Measurements from ENCODE around the gene VSTM2A.

DNA sequence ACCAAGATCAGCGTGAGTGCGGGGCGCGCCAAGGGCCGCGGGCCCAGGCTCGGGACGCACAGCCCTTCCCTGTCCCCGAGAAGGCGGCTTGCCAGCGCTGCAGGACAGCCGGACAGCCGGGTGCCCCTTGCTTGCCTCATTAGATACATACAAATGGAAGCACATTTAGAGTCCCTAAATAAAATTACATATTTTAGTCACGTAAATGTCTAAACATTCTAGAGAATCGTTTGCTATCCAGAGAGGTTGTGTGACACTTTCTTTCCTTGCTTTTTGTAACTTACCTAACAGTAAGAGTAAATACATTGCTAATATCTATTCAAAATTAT, 4.8 kb downstream of the VSTM2A start:
- TF ChIP-seq, protein P1, sequence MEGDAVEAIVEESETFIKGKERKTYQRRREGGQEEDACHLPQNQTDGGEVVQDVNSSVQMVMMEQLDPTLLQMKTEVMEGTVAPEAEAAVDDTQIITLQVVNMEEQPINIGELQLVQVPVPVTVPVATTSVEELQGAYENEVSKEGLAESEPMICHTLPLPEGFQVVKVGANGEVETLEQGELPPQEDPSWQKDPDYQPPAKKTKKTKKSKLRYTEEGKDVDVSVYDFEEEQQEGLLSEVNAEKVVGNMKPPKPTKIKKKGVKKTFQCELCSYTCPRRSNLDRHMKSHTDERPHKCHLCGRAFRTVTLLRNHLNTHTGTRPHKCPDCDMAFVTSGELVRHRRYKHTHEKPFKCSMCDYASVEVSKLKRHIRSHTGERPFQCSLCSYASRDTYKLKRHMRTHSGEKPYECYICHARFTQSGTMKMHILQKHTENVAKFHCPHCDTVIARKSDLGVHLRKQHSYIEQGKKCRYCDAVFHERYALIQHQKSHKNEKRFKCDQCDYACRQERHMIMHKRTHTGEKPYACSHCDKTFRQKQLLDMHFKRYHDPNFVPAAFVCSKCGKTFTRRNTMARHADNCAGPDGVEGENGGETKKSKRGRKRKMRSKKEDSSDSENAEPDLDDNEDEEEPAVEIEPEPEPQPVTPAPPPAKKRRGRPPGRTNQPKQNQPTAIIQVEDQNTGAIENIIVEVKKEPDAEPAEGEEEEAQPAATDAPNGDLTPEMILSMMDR (IDR thresholded peaks at IDR 0.05; ENCODE audit: low read depth, low read length, poor library complexity, severe bottlenecking): no peak
- no peak for TF ChIP-seq EZH2phosphoT487 (IDR thresholded peaks at IDR 0.05; ENCODE audit: borderline replicate concordance, low read length)
